K562 (cell line): ENCODE data around the gene ZBTB9. TPM values are rescaled to one million over a fixed set of nuclear protein-coding genes. Genes with fewer than 3 reads are reported as not detected.
A peak's percentile ranks its signal among the peaks of the same experiment; 100 is the strongest.

Experiments
- ATAC-seq: fragments of 200-7000 bp; cut with Tn5 transposase; 3 replicates; pipeline ENCODE4 v1.9.1; 2020; ENCODE audit warnings: moderate library complexity
- BruUV-seq: library from RNA; stranded (reverse); fragments of 400-500 nt; replicated peaks from 2 replicates; lab custom pipeline; 2021; lab: Mats Ljungman, UMichigan
- CTCF ChIA-PET: fragments of 300-600 bp; formaldehyde crosslinking; extraction: SDS; loops from one replicate; lab custom pipeline; 2021; ENCODE audit warnings: low intra/inter-chr PET ratio; lab: Yijun Ruan, JAX
- POLR2A ChIA-PET: fragments of 300-600, 350-650 bp; sonication (Branson Sonifier 250); formaldehyde crosslinking; extraction: SDS; loops from one replicate; lab custom pipeline; 2021; ENCODE audit warnings: antibody characterized with exemption, inconsistent platforms; lab: Yijun Ruan, JAX
- DNase-seq, 4 experiments: peaks; one replicate each; pipeline versions ENCODE4 v3.0.0 to v3.0.0-alpha.2; 2011 to 2018; ENCODE audit warnings: low spot score in 3 of 4, mixed read lengths in 3 of 4; ENCODE audit errors: extremely low read depth in 1 of 4
- FAIRE-seq: peaks from 2 replicates; lab custom pipeline; 2011; peaks lifted over from hg19 to GRCh38; lab: Jason Lieb, UNC
- H2AFZ ChIP-seq: 2 replicates; pipeline ENCODE4 v1.6.0; 2011; ENCODE audit warnings: low read depth, low read length, control low read depth, inconsistent platforms
- H3K27ac ChIP-seq: fragments of 200-600 bp; 3 replicates; pipeline ENCODE4 v1.8.0; 2011; ENCODE audit warnings: low read depth, mild to moderate bottlenecking, control low read depth, inconsistent platforms, low read length, moderate library complexity, mixed read lengths; ENCODE audit errors: extremely low read depth
- H3K27me3 ChIP-seq, 2 experiments: fragments of 300-600 bp in 1 of 2; 2 replicates in 1 of 2; 3 replicates in 1 of 2; pipeline versions ENCODE4 v1.6.0 to v1.8.0; 2011; ENCODE audit warnings: inconsistent platforms in 2 of 2, low read length in 2 of 2, mild to moderate bottlenecking in 1 of 2, mixed read lengths in 1 of 2, moderate library complexity in 1 of 2; ENCODE audit not compliant: control insufficient read depth in 2 of 2, insufficient read depth in 2 of 2
- H3K36me3 ChIP-seq: fragments of 300-600 bp; 3 replicates; pipeline ENCODE4 v1.8.0; 2011; ENCODE audit warnings: mild to moderate bottlenecking, low read length, inconsistent platforms; ENCODE audit not compliant: control insufficient read depth, insufficient read depth
- H3K4me1 ChIP-seq, 2 experiments: fragments of 200-600 bp in 1 of 2; replicated peaks in 1 of 2; 2 replicates in 1 of 2; 3 replicates in 1 of 2; pipeline versions ENCODE4 v1.5.1 to v1.8.0; 2011; ENCODE audit warnings: inconsistent platforms in 2 of 2, low read length in 2 of 2, mild to moderate bottlenecking in 1 of 2, mixed read lengths in 1 of 2, moderate library complexity in 1 of 2; ENCODE audit not compliant: control insufficient read depth in 2 of 2, insufficient read depth in 2 of 2
- H3K4me2 ChIP-seq: 2 replicates; pipeline ENCODE4 v1.6.1; 2011; ENCODE audit warnings: low read length, control low read depth, inconsistent platforms, mixed read lengths; ENCODE audit not compliant: insufficient read depth
- H3K4me3 ChIP-seq: fragments of 200-600 bp; sonication (generic), shearing (Covaris generic); 2 replicates; pipeline ENCODE4 v1.5.1; 2016; ENCODE audit warnings: control low read depth, inconsistent platforms
- H3K79me2 ChIP-seq: fragments of 200-600 bp; 3 replicates; pipeline ENCODE4 v1.8.0; 2011; ENCODE audit warnings: low read length, inconsistent platforms; ENCODE audit not compliant: control insufficient read depth, insufficient read depth
- H3K9ac ChIP-seq, 2 experiments: 2 replicates each; pipeline versions ENCODE4 v1.6.0 to v1.6.1; 2011; ENCODE audit warnings: low read depth in 2 of 2, low read length in 2 of 2, control low read depth in 1 of 2, inconsistent platforms in 1 of 2, mild to moderate bottlenecking in 1 of 2, mixed read lengths in 1 of 2; ENCODE audit not compliant: insufficient read depth in 1 of 2
- H3K9me1 ChIP-seq: one replicate; pipeline ENCODE4 v1.6.0; 2011; ENCODE audit warnings: inconsistent platforms, mild to moderate bottlenecking, low read length, moderate library complexity; ENCODE audit not compliant: control insufficient read depth, insufficient read depth
- H3K9me3 ChIP-seq: replicated peaks from 2 replicates; pipeline ENCODE4 v1.5.1; 2011; ENCODE audit warnings: low read depth, low read length, inconsistent platforms; ENCODE audit not compliant: control insufficient read depth, insufficient read depth
- H4K20me1 ChIP-seq: replicated peaks from 2 replicates; pipeline ENCODE4 v1.6.1; 2011; ENCODE audit warnings: low read length, inconsistent platforms, mixed read lengths; ENCODE audit not compliant: control insufficient read depth, insufficient read depth
- ATF1 ChIP-seq, 2 experiments: fragments of 450-650 bp in 1 of 2; IDR thresholded peaks; 2 replicates each; pipeline ENCODE4 v1.6.1; 2016; ENCODE audit warnings: missing compliant biosample characterization in 1 of 2, missing genetic modification characterization in 1 of 2
- FOSL1 ChIP-seq: fragments of 200-800 bp; sonication (Bioruptor generic); conservative IDR thresholded peaks from 2 replicates; pipeline ENCODE4 v1.6.1; 2016; ENCODE audit warnings: missing genetic modification characterization, missing compliant biosample characterization
- NCOA6 ChIP-seq: fragments of 450-650 bp; IDR thresholded peaks from 2 replicates; pipeline ENCODE4 v1.6.1; 2017; ENCODE audit warnings: mild to moderate bottlenecking
- ZNF551 ChIP-seq: fragments of 250-450 bp; sonication (Bioruptor Pico); IDR thresholded peaks from 2 replicates; pipeline ENCODE4 v1.5.0; 2021; ENCODE audit warnings: mild to moderate bottlenecking, moderate library complexity
- WGBS: fragments of 100-300 bp; shearing (Covaris generic); methylation state at CpG from one replicate; pipeline ENCODE4 v1.1.6; 2016; ENCODE audit warnings: low coverage, mixed read lengths; ENCODE audit not compliant: insufficient coverage; ENCODE audit errors: missing lambda C conversion rate; 5-methylcytosine and 5-hydroxymethylcytosine counted together
- in situ Hi-C: fragments of 300-500 bp; cut with MboI; formaldehyde crosslinking; loops from 4 replicates; pipeline ENCODE4 v1.15.0; 2018; ENCODE audit warnings: inconsistent platforms, mixed read lengths
- intact Hi-C: fragments of 100-400 bp; cut with micrococcal nuclease; formaldehyde crosslinking; loops from 2 replicates; pipeline ENCODE4 v1.14.2; 2022
- polyA plus RNA-seq, 8 experiments: library from polyadenylated mRNA; depleted of rRNA in 4 of 8; stranded (reverse) in 5 of 8; unstranded in 3 of 8; fragments of >200 nt; fragmentation: Nextera tagmentation in 2 of 8; fragmentation: Illumina TruSeq in 1 of 8; extraction: Ambion mirVana in 2 of 8; extraction: Trizol in 1 of 8; gene quantifications; 2 replicates each; pipeline versions ENCODE4 v1.2.1 to v1.2.3, GENCODE V29; 2011 to 2014; ENCODE audit warnings: inconsistent platforms in 1 of 8, missing spikeins in 1 of 8
- total RNA-seq, 7 experiments: library from RNA; depleted of rRNA in 6 of 7; stranded (reverse); fragments of >200 nt in 6 of 7; fragmentation: Illumina TruSeq in 2 of 7; extraction: Trizol in 2 of 7; gene quantifications; 2 replicates each; pipeline versions ENCODE4 v1.2.1 to v1.2.3, GENCODE V29; 2011 to 2021; ENCODE audit warnings: low replicate concordance in 1 of 7
- TF ChIP-seq, protein P1 (sequence below): fragments of 450-650 bp; formaldehyde crosslinking; conservative IDR thresholded peaks from 2 replicates; pipeline ENCODE4 v1.4.0; 2022; ENCODE audit warnings: mild to moderate bottlenecking, missing genetic modification characterization
- TF ChIP-seq, protein P2 (sequence below), 3 experiments: IDR thresholded peaks in 2 of 3; conservative IDR thresholded peaks in 1 of 3; 2 replicates each; pipeline ENCODE4 v1.5.1; 2011 to 2012; ENCODE audit warnings: low read length in 3 of 3, mild to moderate bottlenecking in 3 of 3, control low read depth in 2 of 3, improper control_type of control experiment in 1 of 3, inconsistent platforms in 1 of 3, low read depth in 1 of 3, mixed read lengths in 1 of 3, moderate library complexity in 1 of 3; ENCODE audit not compliant: insufficient read depth in 2 of 3
- TF ChIP-seq, protein P3 (sequence below), 2 experiments: fragments of 450-650 bp; formaldehyde crosslinking in 1 of 2; IDR thresholded peaks; 2 replicates each; pipeline versions ENCODE4 v1.4.0 to v1.6.1; 2014 to 2020; ENCODE audit warnings: mild to moderate bottlenecking in 2 of 2, borderline replicate concordance in 1 of 2, low read depth in 1 of 2

The ZBTB9 gene
- total and polyA plus RNA-seq, 9 of the 15 experiments (the other 6 are each of a cell fraction or from before 2014, with no cell fraction given), result 1.9 to 19.5 (median 10.4) TPM

DNA sequence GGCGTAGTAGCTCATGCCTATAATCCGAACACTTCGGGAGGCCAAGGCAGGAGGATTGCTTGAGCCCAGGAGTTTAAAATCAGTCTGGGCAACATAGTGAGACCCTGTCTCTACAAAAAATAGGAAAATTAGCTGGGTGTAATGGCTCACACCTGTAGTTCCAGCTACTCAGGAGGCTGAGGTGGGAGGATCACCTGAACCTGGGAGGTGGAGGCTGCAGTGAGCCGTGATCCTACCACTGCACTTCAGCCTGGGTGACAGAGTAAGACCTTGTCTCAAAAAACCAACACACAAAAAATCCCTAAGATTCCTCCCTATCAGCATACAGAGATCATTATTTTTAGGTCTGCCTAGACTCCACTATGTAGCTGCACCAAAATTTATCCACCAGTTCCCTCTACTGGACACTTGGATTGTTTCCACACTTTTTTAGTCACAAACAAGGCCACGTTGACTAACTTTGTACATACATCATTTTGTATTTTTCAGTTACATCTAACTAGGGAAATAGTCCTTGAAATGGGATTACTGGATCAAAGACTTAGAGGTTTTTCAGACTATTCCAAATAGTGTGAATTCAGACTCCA, 47.2 kb upstream of the ZBTB9 start:
- intact Hi-C loops, result loop anchor here (1.0 kb wide), 1 partner anchor 127 kb away; no protein-coding TSS in a partner anchor
- H3K9me3 ChIP-seq, result no peaks in the 10 kb centered on the region
- peaks cover 9 to 20% of the 10 kb centered on the region in 2 experiments; a peak in 4 of 5 replicates for H3K4me1 ChIP-seq
- FAIRE-seq, result peak; percentile 80
- peaks cover 72% of the 10 kb centered on the region for H3K36me3 ChIP-seq
- ChIA-PET CTCF (interaction anchor here (0.8 to 2.7 kb wide), 5 partner anchors 19 to 288 kb away, joined by 3 to 64 read pairs (median 5); partner anchors contain the start of gene B3GALT4), POLR2A (interaction anchor here (0.6 to 2.0 kb wide), 9 partner anchors 10 to 185 kb away, joined by 3 to 9 read pairs (median 3); partner anchors contain the start of genes B3GALT4, PFDN6, RGL2 and RPS18)
- in situ Hi-C loops, result loop anchor here (10.0 kb wide), 1 partner anchor 132 kb away; the partner anchor contains the start of genes B3GALT4, RPS18 and VPS52
- no peak overlapping the region for H3K9ac ChIP-seq
- BruUV-seq, result TSS peak; percentile 7
- no peak for ATAC-seq
- peaks cover 2% of the 10 kb centered on the region; the same call in 1 of the 2 replicates for H4K20me1 ChIP-seq
- no peaks in the 10 kb centered on the region for H3K9me1 ChIP-seq
- WGBS, result 80% methylated on average over 5 of the region's 5 CpGs
- no peak overlapping the region for H3K4me2 ChIP-seq
- H2AFZ ChIP-seq, result no peak overlapping the region
- no peaks in the 10 kb centered on the region for H3K27me3 ChIP-seq
- peak in 2 of 4 experiments; percentile 22 to 63 for DNase-seq
- H3K4me3 ChIP-seq, result no peak overlapping the region
- peaks cover 12% of the 10 kb centered on the region for H3K79me2 ChIP-seq
- H3K27ac ChIP-seq, result peak overlapping the region; percentile 21; the same call in 1 of the 3 replicates
- TF ChIP-seq FOSL1 (tag) (0 out of 2 replicates have a peak, but pooled peaks have one; percentile 15), ZNF551 (no peak), NCOA6 (no peak), ATF1 (CRISPR knock-in tag; IDR thresholded peaks at IDR 0.05) (no peak), ATF1 (tag; IDR thresholded peaks at IDR 0.05) (0 out of 2 replicates have a peak, but pooled peaks have one; percentile 9)
- TF ChIP-seq, protein P1, sequence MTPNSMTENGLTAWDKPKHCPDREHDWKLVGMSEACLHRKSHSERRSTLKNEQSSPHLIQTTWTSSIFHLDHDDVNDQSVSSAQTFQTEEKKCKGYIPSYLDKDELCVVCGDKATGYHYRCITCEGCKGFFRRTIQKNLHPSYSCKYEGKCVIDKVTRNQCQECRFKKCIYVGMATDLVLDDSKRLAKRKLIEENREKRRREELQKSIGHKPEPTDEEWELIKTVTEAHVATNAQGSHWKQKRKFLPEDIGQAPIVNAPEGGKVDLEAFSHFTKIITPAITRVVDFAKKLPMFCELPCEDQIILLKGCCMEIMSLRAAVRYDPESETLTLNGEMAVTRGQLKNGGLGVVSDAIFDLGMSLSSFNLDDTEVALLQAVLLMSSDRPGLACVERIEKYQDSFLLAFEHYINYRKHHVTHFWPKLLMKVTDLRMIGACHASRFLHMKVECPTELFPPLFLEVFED (CRISPR knock-in tag), result 0 out of 2 replicates have a peak, but pooled peaks have one; percentile 58
- TF ChIP-seq, protein P2, sequence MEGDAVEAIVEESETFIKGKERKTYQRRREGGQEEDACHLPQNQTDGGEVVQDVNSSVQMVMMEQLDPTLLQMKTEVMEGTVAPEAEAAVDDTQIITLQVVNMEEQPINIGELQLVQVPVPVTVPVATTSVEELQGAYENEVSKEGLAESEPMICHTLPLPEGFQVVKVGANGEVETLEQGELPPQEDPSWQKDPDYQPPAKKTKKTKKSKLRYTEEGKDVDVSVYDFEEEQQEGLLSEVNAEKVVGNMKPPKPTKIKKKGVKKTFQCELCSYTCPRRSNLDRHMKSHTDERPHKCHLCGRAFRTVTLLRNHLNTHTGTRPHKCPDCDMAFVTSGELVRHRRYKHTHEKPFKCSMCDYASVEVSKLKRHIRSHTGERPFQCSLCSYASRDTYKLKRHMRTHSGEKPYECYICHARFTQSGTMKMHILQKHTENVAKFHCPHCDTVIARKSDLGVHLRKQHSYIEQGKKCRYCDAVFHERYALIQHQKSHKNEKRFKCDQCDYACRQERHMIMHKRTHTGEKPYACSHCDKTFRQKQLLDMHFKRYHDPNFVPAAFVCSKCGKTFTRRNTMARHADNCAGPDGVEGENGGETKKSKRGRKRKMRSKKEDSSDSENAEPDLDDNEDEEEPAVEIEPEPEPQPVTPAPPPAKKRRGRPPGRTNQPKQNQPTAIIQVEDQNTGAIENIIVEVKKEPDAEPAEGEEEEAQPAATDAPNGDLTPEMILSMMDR (IDR thresholded peaks at IDR 0.05 in 2 of 3, conservative IDR thresholded peaks at IDR 0.05 in 1 of 3; ENCODE audit: insufficient read depth in 2 of 3, low read depth in 1 of 3, low read length in 3 of 3), result peak; percentile 56 to 83 (median 59); a peak in 5 of 6 replicates
- TF ChIP-seq, protein P3, sequence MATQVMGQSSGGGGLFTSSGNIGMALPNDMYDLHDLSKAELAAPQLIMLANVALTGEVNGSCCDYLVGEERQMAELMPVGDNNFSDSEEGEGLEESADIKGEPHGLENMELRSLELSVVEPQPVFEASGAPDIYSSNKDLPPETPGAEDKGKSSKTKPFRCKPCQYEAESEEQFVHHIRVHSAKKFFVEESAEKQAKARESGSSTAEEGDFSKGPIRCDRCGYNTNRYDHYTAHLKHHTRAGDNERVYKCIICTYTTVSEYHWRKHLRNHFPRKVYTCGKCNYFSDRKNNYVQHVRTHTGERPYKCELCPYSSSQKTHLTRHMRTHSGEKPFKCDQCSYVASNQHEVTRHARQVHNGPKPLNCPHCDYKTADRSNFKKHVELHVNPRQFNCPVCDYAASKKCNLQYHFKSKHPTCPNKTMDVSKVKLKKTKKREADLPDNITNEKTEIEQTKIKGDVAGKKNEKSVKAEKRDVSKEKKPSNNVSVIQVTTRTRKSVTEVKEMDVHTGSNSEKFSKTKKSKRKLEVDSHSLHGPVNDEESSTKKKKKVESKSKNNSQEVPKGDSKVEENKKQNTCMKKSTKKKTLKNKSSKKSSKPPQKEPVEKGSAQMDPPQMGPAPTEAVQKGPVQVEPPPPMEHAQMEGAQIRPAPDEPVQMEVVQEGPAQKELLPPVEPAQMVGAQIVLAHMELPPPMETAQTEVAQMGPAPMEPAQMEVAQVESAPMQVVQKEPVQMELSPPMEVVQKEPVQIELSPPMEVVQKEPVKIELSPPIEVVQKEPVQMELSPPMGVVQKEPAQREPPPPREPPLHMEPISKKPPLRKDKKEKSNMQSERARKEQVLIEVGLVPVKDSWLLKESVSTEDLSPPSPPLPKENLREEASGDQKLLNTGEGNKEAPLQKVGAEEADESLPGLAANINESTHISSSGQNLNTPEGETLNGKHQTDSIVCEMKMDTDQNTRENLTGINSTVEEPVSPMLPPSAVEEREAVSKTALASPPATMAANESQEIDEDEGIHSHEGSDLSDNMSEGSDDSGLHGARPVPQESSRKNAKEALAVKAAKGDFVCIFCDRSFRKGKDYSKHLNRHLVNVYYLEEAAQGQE (IDR thresholded peaks at IDR 0.05; ENCODE audit: borderline replicate concordance), result peak; percentile 68; the same call in 1 of the 2 replicates
- TF ChIP-seq, protein P3 (CRISPR knock-in tag; IDR thresholded peaks at IDR 0.05; ENCODE audit: low read depth), result no peak
